ENCODE data around the gene FLCN.
"Not testable (repeated sequence)": the region's sequence is repeated elsewhere in the genome, so short reads cannot be mapped to it uniquely, and the experiment has no call there.

The FLCN gene

GRCh38 chr17:17189559-17189958, 47.4 kb downstream of the FLCN start:
- TF ChIP-seq CTCF (IDR thresholded peaks at IDR 0.05; ENCODE audit: control insufficient read depth, insufficient read depth, low read depth, low read length, missing control alignments), result no peak
- no peak overlapping the region for H3K4me3 ChIP-seq (ENCODE audit: control insufficient read depth, low read depth, low read length)

GRCh38 chr17:17188586-17188985, 48.4 kb downstream of the FLCN start:
- no peak for DNase-seq (ENCODE audit: low read depth)
- TF ChIP-seq CTCF (IDR thresholded peaks at IDR 0.05; ENCODE audit: control insufficient read depth, insufficient read depth, low read depth, low read length, missing control alignments), result no peak
- H3K4me3 ChIP-seq (ENCODE audit: control insufficient read depth, low read depth, low read length), result no peak overlapping the region

More at GRCh38 chr17:17189559-17189958, 47.4 kb downstream of the FLCN start:
- DNase-seq (ENCODE audit: low read depth), result no peak

GRCh38 chr17:17186551-17187505, 50.1 kb downstream of the FLCN start:
- DNase-seq (ENCODE audit: low read depth), result no peak
- no peak for TF ChIP-seq CTCF (IDR thresholded peaks at IDR 0.05; ENCODE audit: control insufficient read depth, insufficient read depth, low read depth, low read length, missing control alignments)
- no peak overlapping the region for H3K4me3 ChIP-seq (ENCODE audit: control insufficient read depth, low read depth, low read length)

- DNase-seq (ENCODE audit: low read depth), result no peak
- no peak overlapping the region for H3K4me3 ChIP-seq (ENCODE audit: control insufficient read depth, low read depth, low read length)
- TF ChIP-seq CTCF (IDR thresholded peaks at IDR 0.05; ENCODE audit: control insufficient read depth, insufficient read depth, low read depth, low read length, missing control alignments), result no peak
Observed at GRCh38 chr17:17186051-17186450, 50.9 kb downstream of the FLCN start.

DNA sequence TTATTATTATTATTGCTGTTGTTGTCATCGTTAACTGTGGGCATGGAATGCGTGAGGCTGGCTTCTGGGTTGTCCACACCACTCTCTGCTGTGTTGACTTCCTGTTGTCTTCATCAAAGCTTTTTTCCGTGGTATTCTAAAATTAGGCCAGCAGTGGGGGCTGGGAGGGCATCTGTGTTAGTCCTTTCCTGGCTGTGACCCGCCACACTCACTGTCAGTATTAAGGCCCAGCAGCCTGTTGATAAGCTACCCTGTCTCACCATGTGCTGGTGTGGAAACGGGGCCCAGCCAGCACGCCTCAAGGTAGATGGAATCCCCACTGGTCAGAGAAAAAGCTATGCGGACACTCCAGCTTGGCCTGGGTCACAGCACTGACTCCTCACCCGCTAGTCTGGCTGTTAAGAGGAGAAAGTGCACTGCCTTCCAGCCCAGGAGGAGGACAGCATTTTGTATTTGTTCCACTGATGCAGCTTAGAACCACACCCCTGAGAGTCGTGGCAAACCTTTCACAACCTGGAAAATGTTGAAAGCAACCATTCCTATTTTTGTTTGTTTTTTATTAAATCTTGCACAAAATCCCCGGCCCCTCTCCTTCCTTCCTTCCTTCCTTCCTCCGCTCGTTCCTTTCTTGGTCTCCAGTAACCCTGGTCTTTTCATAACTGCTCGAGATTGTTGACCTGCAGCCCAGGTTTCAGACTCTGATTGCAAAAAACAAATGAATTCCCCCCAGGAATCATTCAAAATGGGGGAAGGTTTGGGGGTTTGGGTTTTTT, 51.8 kb downstream of the FLCN start:
- not testable (repeated sequence) for H3K4me3 ChIP-seq (ENCODE audit: control insufficient read depth, low read depth, low read length); DNase-seq (ENCODE audit: low read depth)

DNA sequence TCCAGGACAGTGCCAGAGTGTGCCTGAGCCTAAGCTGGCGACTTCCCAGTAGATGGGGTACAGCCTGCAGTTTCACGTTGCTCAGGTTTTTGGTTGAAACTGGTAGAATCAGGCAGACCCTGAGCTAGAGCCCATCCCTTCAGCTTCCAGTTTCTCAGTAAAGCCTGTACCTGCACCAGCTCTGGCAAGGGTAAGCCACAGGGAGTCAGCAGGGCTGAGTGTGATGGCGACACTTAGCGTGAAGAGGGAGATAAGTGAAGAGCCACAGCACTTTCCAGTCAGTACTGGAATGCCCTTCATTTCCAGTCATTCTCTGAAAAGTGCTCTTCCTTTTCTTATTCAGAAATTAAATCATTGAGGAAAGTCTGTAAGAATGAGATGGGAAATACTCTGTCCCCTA, 53.2 kb downstream of the FLCN start:
- no peak for DNase-seq (ENCODE audit: low read depth)
- no peak for TF ChIP-seq CTCF (IDR thresholded peaks at IDR 0.05; ENCODE audit: control insufficient read depth, insufficient read depth, low read depth, low read length, missing control alignments)
- H3K4me3 ChIP-seq (ENCODE audit: control insufficient read depth, low read depth, low read length), result no peak overlapping the region
